ENCODE results near the gene DNAJC9. TPM values are rescaled to one million over a fixed set of nuclear protein-coding genes. Genes with fewer than 3 reads are reported as not detected.
A peak's percentile ranks its signal among the peaks of the same experiment; 100 is the strongest.

DNAJC9 gene
- total and polyA plus RNA-seq, 2 of the 4 experiments (the other 2 are of a cell fraction), result 20.0 to 28.7 TPM

DNA sequence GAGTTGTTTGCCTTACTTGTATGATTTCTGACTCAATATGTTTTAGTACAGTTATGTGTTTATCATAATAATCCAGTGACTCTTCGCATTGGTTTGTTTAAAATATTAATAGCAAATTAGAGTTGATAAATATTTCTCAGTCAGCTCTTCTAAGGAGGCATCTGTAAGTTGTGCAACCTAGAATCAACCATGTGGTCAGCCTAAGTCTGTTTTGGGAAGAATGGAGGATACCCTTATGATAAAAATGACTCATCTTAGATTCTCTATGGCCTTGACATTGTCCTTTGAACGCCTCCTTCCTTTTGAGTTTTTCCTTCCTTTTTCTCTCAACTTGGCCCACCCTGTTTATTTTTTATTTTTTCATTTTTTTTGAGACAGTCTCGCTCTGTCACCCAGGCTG is 18.8 kb downstream of the DNAJC9 start:
- no peak overlapping the region for H3K4me2 ChIP-seq (ENCODE audit: low read depth, low read length)
- H2AK5ac ChIP-seq (ENCODE audit: low read depth, low read length), result no peak overlapping the region
- peaks cover 4% of the 10 kb centered on the region for H3K36me3 ChIP-seq (ENCODE audit: control insufficient read depth, insufficient read depth, low read length)
- no peaks in the 10 kb centered on the region for H3K27me3 ChIP-seq (ENCODE audit: control insufficient read depth, insufficient read depth, low read length)
- H4K8ac ChIP-seq (ENCODE audit: low read depth in 2 of 2, low read length in 2 of 2), result no peak overlapping the region
- intact Hi-C loops (cut with micrococcal nuclease) (no loop called here), dilution Hi-C loops (cut with HindIII; ENCODE audit: low sequenced_read_pairs, unreplicated experiment) (no loop called here), in situ Hi-C loops (cut with MboI; ENCODE audit: low sequenced_read_pairs) (no loop called here)
- no peak overlapping the region for H4K91ac ChIP-seq (ENCODE audit: insufficient read depth, low read depth, low read length)
- no peak overlapping the region for H3K4me3 ChIP-seq (ENCODE audit: insufficient read depth, low read depth, low read length)
- no peaks in the 10 kb centered on the region for H3K9me1 ChIP-seq (ENCODE audit: insufficient read depth, low read length)
- no peak overlapping the region for H2BK120ac ChIP-seq (ENCODE audit: low read depth, low read length)
- H2BK20ac ChIP-seq (ENCODE audit: low read depth, low read length), result no peak overlapping the region
- no CpG with 5 or more reads among the region's 3 CpGs for WGBS, 2 experiments (ENCODE audit: extremely low coverage in 2 of 2, insufficient read length in 1 of 2)
- no peaks in the 10 kb centered on the region for H4K20me1 ChIP-seq (ENCODE audit: insufficient read depth, low read length)
- H3K56ac ChIP-seq (ENCODE audit: extremely low read depth, insufficient read depth, low read length), result no peak overlapping the region
- TF ChIP-seq RFX5 (IDR thresholded peaks at IDR 0.05; ENCODE audit: low read depth, low read length) (no peak), CEBPB (IDR thresholded peaks at IDR 0.05; ENCODE audit: low read depth, low read length) (peak; percentile 79), MXI1 (IDR thresholded peaks at IDR 0.05; ENCODE audit: borderline replicate concordance, low read depth, low read length) (no peak), CHD1 (IDR thresholded peaks at IDR 0.05; ENCODE audit: low read depth, low read length) (no peak), FOS (IDR thresholded peaks at IDR 0.05; ENCODE audit: low read depth, low read length) (no peak), SMC3 (IDR thresholded peaks at IDR 0.05; ENCODE audit: low read depth, low read length) (no peak), MAFK (IDR thresholded peaks at IDR 0.05; ENCODE audit: low read depth, low read length) (no peak)
- TF ChIP-seq, protein P1, sequence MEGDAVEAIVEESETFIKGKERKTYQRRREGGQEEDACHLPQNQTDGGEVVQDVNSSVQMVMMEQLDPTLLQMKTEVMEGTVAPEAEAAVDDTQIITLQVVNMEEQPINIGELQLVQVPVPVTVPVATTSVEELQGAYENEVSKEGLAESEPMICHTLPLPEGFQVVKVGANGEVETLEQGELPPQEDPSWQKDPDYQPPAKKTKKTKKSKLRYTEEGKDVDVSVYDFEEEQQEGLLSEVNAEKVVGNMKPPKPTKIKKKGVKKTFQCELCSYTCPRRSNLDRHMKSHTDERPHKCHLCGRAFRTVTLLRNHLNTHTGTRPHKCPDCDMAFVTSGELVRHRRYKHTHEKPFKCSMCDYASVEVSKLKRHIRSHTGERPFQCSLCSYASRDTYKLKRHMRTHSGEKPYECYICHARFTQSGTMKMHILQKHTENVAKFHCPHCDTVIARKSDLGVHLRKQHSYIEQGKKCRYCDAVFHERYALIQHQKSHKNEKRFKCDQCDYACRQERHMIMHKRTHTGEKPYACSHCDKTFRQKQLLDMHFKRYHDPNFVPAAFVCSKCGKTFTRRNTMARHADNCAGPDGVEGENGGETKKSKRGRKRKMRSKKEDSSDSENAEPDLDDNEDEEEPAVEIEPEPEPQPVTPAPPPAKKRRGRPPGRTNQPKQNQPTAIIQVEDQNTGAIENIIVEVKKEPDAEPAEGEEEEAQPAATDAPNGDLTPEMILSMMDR (conservative IDR thresholded peaks at IDR 0.05; ENCODE audit: low read depth, low read length), result no peak
- no peaks in the 10 kb centered on the region for H3K9me3 ChIP-seq (ENCODE audit: control insufficient read depth, insufficient read depth, low read length)
- H2BK5ac ChIP-seq (ENCODE audit: low read depth, low read length, poor library complexity, severe bottlenecking), result no peak overlapping the region
- ChIA-PET CTCF (no interaction called here), POLR2A (ENCODE audit: unreplicated experiment) (no interaction called here)
- ATAC-seq (ENCODE audit: low read depth), result peak; percentile 79
- BruUV-seq (replicated peaks), result no TSS peak
- no peaks in the 10 kb centered on the region; a peak in 1 of 4 replicates for H3K79me1 ChIP-seq (ENCODE audit: low read depth in 1 of 2, low read length in 2 of 2)
- no peak overlapping the region for H2BK15ac ChIP-seq (ENCODE audit: low read depth, low read length)
- DNase-seq, result peak; percentile 58
- no peak overlapping the region for H3K4ac ChIP-seq (ENCODE audit: low read depth, low read length)
- H3K27ac ChIP-seq (ENCODE audit: insufficient read depth, low read length), result no peak overlapping the region
- H4K5ac ChIP-seq (ENCODE audit: low read depth, low read length), result no peak overlapping the region
- no peak overlapping the region for H3K18ac ChIP-seq (ENCODE audit: low read depth, low read length)
- peaks cover 2% of the 10 kb centered on the region; the same call in 1 of the 2 replicates for H3K4me1 ChIP-seq (ENCODE audit: control insufficient read depth, insufficient read depth, low read length)
- no peak overlapping the region for H2AK9ac ChIP-seq (replicated peaks; ENCODE audit: low read depth, low read length, poor library complexity)
- no peak overlapping the region for H3K14ac ChIP-seq (replicated peaks; ENCODE audit: low read depth, low read length)
- no peak overlapping the region for H3K9ac ChIP-seq (ENCODE audit: low read depth, low read length)
- no peak overlapping the region for H2AFZ ChIP-seq (replicated peaks; ENCODE audit: low read length, poor library complexity)
- H3K23ac ChIP-seq (ENCODE audit: low read depth, low read length), result no peak overlapping the region
